A549 (cell line): ENCODE data around the gene HBA1. TPM values are rescaled to one million over a fixed set of nuclear protein-coding genes. Genes with fewer than 3 reads are reported as not detected.

Experiments used
- ATAC-seq, 2 experiments: fragments of 200-7000 bp in 1 of 2; fragments of >200 bp in 1 of 2; cut with Nextera tagmentation in 1 of 2; cut with Tn5 transposase in 1 of 2; 3 replicates each; pipeline versions ENCODE4 v1.8.0 to v1.9.1; 2018 to 2020; ENCODE audit warnings: mild to moderate bottlenecking in 1 of 2, moderate library complexity in 1 of 2
- CTCF ChIA-PET: fragments of 300-600 bp; sonication (Branson Sonifier 250); formaldehyde crosslinking; extraction: SDS; loops from one replicate; lab custom pipeline; 2021; ENCODE audit warnings: antibody characterized with exemption, inconsistent platforms; lab: Yijun Ruan, JAX
- POLR2A ChIA-PET: fragments of 350-600 bp; formaldehyde crosslinking; extraction: SDS; loops from one replicate; lab custom pipeline; 2021; ENCODE audit warnings: antibody characterized with exemption, inconsistent platforms; lab: Yijun Ruan, JAX
- DNase-seq, 2 experiments: peaks; one replicate each; pipeline versions ENCODE4 v3.0.0 to v3.0.0-alpha.2; 2011 to 2016; ENCODE audit warnings: low read depth in 1 of 2, low spot score in 1 of 2
- FAIRE-seq: peaks from 2 replicates; lab custom pipeline; 2011; peaks lifted over from hg19 to GRCh38; lab: Jason Lieb, UNC
- H3K27ac ChIP-seq, 2 experiments: fragments of >200 bp; sonication (Bioruptor Twin); formaldehyde crosslinking; 3 replicates each; pipeline ENCODE4 v1.5.1; 2016 to 2017
- H3K4me1 ChIP-seq: fragments of >200 bp; sonication (Bioruptor Twin); formaldehyde crosslinking; 3 replicates; pipeline ENCODE4 v1.6.1; 2016
- H3K4me2 ChIP-seq: fragments of >200 bp; sonication (Bioruptor Twin); formaldehyde crosslinking; 3 replicates; pipeline ENCODE4 v1.6.1; 2016
- H3K4me3 ChIP-seq: fragments of >200 bp; sonication (Bioruptor Twin); formaldehyde crosslinking; 3 replicates; pipeline ENCODE4 v1.5.1; 2016
- H3K9me3 ChIP-seq: fragments of >200 bp; sonication (Bioruptor Twin); formaldehyde crosslinking; 3 replicates; pipeline ENCODE4 v1.6.1; 2016
- BHLHE40 ChIP-seq: IDR thresholded peaks from 2 replicates; pipeline ENCODE4 v1.6.1; 2012; ENCODE audit warnings: low read depth, low read length, inconsistent platforms
- EHMT2 ChIP-seq: fragments of 200-600 bp; sonication (generic); IDR thresholded peaks from 2 replicates; pipeline ENCODE4 v1.6.1; 2016; ENCODE audit warnings: antibody characterized with exemption, low read depth, mild to moderate bottlenecking, moderate library complexity
- FOSB ChIP-seq: fragments of 250-450 bp; sonication (Bioruptor Pico); IDR thresholded peaks from 2 replicates; pipeline ENCODE4 v1.5.0; 2020; ENCODE audit warnings: mild to moderate bottlenecking, moderate library complexity
- GATA3 ChIP-seq: IDR thresholded peaks from 2 replicates; pipeline ENCODE4 v1.6.1; 2012; ENCODE audit warnings: borderline replicate concordance
- HDAC2 ChIP-seq: fragments of 200-600 bp; sonication (generic); IDR thresholded peaks from 2 replicates; pipeline ENCODE4 v1.6.1; 2016
- HOXB13 ChIP-seq: fragments of 250-450 bp; sonication (Bioruptor Pico); IDR thresholded peaks from 2 replicates; pipeline ENCODE4 v1.5.0; 2020; ENCODE audit warnings: low read depth, mild to moderate bottlenecking, moderate library complexity
- HOXB5 ChIP-seq: fragments of 250-450 bp; sonication (Bioruptor Pico); IDR thresholded peaks from 2 replicates; pipeline ENCODE4 v1.5.0; 2020; ENCODE audit warnings: mild to moderate bottlenecking, moderate library complexity
- JUNB ChIP-seq: fragments of >200 bp; sonication (Bioruptor Twin); formaldehyde crosslinking; IDR thresholded peaks from 2 replicates; pipeline ENCODE4 v1.6.1; 2016
- KDM1A ChIP-seq: fragments of 200-600 bp; sonication (generic); IDR thresholded peaks from 2 replicates; pipeline ENCODE4 v1.6.1; 2016; ENCODE audit warnings: low read depth, mild to moderate bottlenecking
- MAFK ChIP-seq: fragments of 450-650 bp; IDR thresholded peaks from 2 replicates; pipeline ENCODE4 v1.6.1; 2014; ENCODE audit not compliant: partially characterized antibody
- MAZ ChIP-seq: fragments of 150-350 bp; IDR thresholded peaks from 2 replicates; pipeline ENCODE4 v1.6.1; 2014; ENCODE audit warnings: antibody characterized with exemption, low read depth, low read length, borderline replicate concordance
- MYC ChIP-seq: IDR thresholded peaks from 2 replicates; pipeline ENCODE4 v1.6.1; 2012; ENCODE audit warnings: mild to moderate bottlenecking, inconsistent platforms, low read length, improper control_type of control experiment, borderline replicate concordance
- NFE2L2 ChIP-seq: fragments of 150-350 bp; conservative IDR thresholded peaks from 2 replicates; pipeline ENCODE4 v1.6.1; 2014; ENCODE audit warnings: low read length
- POLR2A ChIP-seq: IDR thresholded peaks from 2 replicates; pipeline ENCODE4 v1.6.1; 2012; ENCODE audit warnings: mild to moderate bottlenecking, low read length
- POLR2AphosphoS2 ChIP-seq: conservative IDR thresholded peaks from 2 replicates; pipeline ENCODE4 v1.6.1; 2012; ENCODE audit warnings: low read length, improper control_type of control experiment, inconsistent platforms
- RAD21 ChIP-seq, 2 experiments: fragments of >200 bp in 1 of 2; sonication (Bioruptor Twin) in 1 of 2; formaldehyde crosslinking in 1 of 2; IDR thresholded peaks in 1 of 2; conservative IDR thresholded peaks in 1 of 2; 2 replicates in 1 of 2; 3 replicates in 1 of 2; pipeline ENCODE4 v1.6.1; 2012 to 2018; ENCODE audit warnings: inconsistent platforms in 1 of 2
- RARB ChIP-seq: fragments of 250-450 bp; sonication (Bioruptor Pico); IDR thresholded peaks from 2 replicates; pipeline ENCODE4 v1.8.0; 2021; ENCODE audit warnings: mild to moderate bottlenecking, moderate library complexity
- RCOR1 ChIP-seq: fragments of 150-350 bp; IDR thresholded peaks from 2 replicates; pipeline ENCODE4 v1.6.1; 2014; ENCODE audit warnings: antibody characterized with exemption, low read length, low read depth
- RFX5 ChIP-seq: fragments of 450-650 bp; IDR thresholded peaks from 2 replicates; pipeline ENCODE4 v1.7.1; 2014; ENCODE audit warnings: antibody characterized with exemption, mild to moderate bottlenecking, moderate library complexity
- TFCP2L1 ChIP-seq: fragments of 250-450 bp; sonication (Bioruptor Pico); IDR thresholded peaks from 2 replicates; pipeline ENCODE4 v1.5.0; 2021; ENCODE audit warnings: mild to moderate bottlenecking
- TP53 ChIP-seq: fragments of 250-450 bp; sonication (Bioruptor Pico); IDR thresholded peaks from 2 replicates; pipeline ENCODE4 v1.5.0; 2021; ENCODE audit warnings: mild to moderate bottlenecking, moderate library complexity
- ZC3H11A ChIP-seq: fragments of 450-650 bp; IDR thresholded peaks from 2 replicates; pipeline ENCODE4 v1.6.1; 2014; ENCODE audit warnings: antibody characterized with exemption, mild to moderate bottlenecking
- WGBS: methylation state at CpG from one replicate; pipeline ENCODE4 v1.1.6; 2017; ENCODE audit errors: missing lambda C conversion rate; 5-methylcytosine and 5-hydroxymethylcytosine counted together
- polyA plus RNA-seq, 4 experiments: library from polyadenylated mRNA; depleted of rRNA in 3 of 4; stranded (reverse); fragments of >200 nt; fragmentation: RNase III in 1 of 4; extraction: RNeasy Plus Mini Kit Qiagen cat#74134 plus additional on column Dnase treatment in 1 of 4; gene quantifications; 2 replicates in 3 of 4; 3 replicates in 1 of 4; pipeline ENCODE4 v1.2.3, GENCODE V29; 2011 to 2017
- TF ChIP-seq, protein P1 (sequence below): fragments of >200 bp; sonication (Bioruptor Twin); formaldehyde crosslinking; IDR thresholded peaks from 3 replicates; pipeline ENCODE4 v1.5.1; 2016
- TF ChIP-seq, protein P2 (sequence below): fragments of 250-450 bp; sonication (Bioruptor Pico); IDR thresholded peaks from 2 replicates; pipeline ENCODE4 v1.5.0; 2021; ENCODE audit warnings: mild to moderate bottlenecking, moderate library complexity, borderline replicate concordance
- TF ChIP-seq, protein P3 (sequence below): fragments of 150-350 bp; IDR thresholded peaks from 2 replicates; pipeline ENCODE4 v1.6.1; 2014; ENCODE audit warnings: low read depth, mild to moderate bottlenecking, low read length

Gene HBA1
- polyA plus RNA-seq, 2 of the 4 experiments (the other 2 are of a cell fraction), result 0.58 TPM; not detected in 1

DNA sequence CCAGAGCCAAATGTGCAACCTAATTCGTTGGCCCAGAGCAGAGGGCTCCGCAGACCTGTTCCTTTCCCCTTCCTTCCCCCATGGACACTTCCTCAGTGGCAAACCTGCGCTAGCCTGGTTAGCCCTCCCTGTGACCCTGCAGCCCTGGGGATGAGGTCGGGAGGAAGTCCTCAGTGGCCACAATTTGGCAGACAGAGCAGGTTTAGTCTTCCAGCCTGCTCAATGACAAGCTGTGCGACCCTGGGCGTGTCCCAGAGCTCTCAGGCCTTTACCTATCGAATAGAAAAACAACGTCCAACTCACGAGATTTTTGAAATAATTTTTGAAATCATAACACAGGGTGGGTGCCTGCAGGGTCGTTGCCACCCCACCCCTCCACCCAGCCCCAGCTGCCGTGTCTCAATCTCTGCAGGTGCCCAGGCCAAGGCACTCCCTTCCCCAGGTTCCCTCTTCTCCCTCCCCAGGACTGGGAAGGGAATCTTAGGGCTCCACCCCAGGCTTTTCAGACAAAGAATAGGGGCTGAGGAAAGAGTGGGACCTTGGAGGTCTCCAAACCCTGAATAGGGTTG is 9.3 kb upstream of the HBA1 start:
- ChIA-PET POLR2A (no interaction called here), CTCF (interaction anchor here (1.1 to 7.7 kb wide), 6 partner anchors 14 to 195 kb away, joined by 3 to 88 read pairs (median 6); partner anchors contain the start of gene HBQ1)
- no peak overlapping the region for H3K27ac ChIP-seq
- H3K4me2 ChIP-seq, result no peak overlapping the region
- H3K4me3 ChIP-seq, result no peak overlapping the region
- ATAC-seq, result no peak
- WGBS, result 56% methylated on average over 10 of the region's 11 CpGs
- no peak for FAIRE-seq
- no peak for TF ChIP-seq NFE2L2
- peaks cover 13% of the 10 kb centered on the region for H3K4me1 ChIP-seq
- DNase-seq, result no peak
- H3K9me3 ChIP-seq, result no peaks in the 10 kb centered on the region

DNA sequence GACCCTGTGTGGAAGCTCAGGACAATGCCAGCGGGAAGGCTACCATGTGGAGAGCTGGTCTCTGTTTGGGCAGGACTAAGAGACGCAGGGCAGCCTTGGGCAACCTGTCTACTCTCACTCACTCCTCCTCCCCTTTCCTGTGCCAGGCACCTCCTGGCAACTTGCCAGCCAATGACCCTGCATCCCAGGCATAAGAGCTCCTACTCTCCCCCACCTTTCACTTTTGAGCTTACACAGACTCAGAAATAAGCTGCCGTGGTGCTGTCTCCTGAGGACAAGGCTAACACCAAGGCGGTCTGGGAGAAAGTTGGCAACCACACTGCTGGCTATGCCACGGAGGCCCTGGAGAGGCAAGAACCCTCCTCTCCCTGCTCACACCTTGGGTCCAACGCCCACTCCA is 8.1 kb upstream of the HBA1 start:
- no peak for ATAC-seq
- CTCF ChIA-PET, result interaction anchor here (1.0 to 7.7 kb wide), 8 partner anchors 13 to 193 kb away, joined by 3 to 88 read pairs (median 8); partner anchors contain the start of gene HBQ1
- POLR2A ChIA-PET, result no interaction called here
- no peak for TF ChIP-seq JUNB
- TF ChIP-seq ZC3H11A, result no peak
- TF ChIP-seq TP53 (CRISPR knock-in tag), result no peak
- no peak for TF ChIP-seq BHLHE40
- no peak for TF ChIP-seq HOXB5 (CRISPR knock-in tag)
- TF ChIP-seq, protein P1, sequence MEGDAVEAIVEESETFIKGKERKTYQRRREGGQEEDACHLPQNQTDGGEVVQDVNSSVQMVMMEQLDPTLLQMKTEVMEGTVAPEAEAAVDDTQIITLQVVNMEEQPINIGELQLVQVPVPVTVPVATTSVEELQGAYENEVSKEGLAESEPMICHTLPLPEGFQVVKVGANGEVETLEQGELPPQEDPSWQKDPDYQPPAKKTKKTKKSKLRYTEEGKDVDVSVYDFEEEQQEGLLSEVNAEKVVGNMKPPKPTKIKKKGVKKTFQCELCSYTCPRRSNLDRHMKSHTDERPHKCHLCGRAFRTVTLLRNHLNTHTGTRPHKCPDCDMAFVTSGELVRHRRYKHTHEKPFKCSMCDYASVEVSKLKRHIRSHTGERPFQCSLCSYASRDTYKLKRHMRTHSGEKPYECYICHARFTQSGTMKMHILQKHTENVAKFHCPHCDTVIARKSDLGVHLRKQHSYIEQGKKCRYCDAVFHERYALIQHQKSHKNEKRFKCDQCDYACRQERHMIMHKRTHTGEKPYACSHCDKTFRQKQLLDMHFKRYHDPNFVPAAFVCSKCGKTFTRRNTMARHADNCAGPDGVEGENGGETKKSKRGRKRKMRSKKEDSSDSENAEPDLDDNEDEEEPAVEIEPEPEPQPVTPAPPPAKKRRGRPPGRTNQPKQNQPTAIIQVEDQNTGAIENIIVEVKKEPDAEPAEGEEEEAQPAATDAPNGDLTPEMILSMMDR, result no peak
- no peak for TF ChIP-seq MAZ
- TF ChIP-seq, protein P2, sequence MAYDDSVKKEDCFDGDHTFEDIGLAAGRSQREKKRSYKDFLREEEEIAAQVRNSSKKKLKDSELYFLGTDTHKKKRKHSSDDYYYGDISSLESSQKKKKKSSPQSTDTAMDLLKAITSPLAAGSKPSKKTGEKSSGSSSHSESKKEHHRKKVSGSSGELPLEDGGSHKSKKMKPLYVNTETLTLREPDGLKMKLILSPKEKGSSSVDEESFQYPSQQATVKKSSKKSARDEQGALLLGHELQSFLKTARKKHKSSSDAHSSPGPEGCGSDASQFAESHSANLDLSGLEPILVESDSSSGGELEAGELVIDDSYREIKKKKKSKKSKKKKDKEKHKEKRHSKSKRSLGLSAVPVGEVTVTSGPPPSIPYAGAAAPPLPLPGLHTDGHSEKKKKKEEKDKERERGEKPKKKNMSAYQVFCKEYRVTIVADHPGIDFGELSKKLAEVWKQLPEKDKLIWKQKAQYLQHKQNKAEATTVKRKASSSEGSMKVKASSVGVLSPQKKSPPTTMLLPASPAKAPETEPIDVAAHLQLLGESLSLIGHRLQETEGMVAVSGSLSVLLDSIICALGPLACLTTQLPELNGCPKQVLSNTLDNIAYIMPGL, result no peak
- TF ChIP-seq KDM1A, result no peak
- no peak for TF ChIP-seq MYC
- TF ChIP-seq, protein P3, sequence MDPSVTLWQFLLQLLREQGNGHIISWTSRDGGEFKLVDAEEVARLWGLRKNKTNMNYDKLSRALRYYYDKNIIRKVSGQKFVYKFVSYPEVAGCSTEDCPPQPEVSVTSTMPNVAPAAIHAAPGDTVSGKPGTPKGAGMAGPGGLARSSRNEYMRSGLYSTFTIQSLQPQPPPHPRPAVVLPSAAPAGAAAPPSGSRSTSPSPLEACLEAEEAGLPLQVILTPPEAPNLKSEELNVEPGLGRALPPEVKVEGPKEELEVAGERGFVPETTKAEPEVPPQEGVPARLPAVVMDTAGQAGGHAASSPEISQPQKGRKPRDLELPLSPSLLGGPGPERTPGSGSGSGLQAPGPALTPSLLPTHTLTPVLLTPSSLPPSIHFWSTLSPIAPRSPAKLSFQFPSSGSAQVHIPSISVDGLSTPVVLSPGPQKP, result no peak
- TF ChIP-seq, all 56 proteins: peak for 0
- Histone ChIP-seq H3K4me2 (no peak overlapping the region), H3K27ac (no peak overlapping the region), H3K4me3 (no peak overlapping the region), H3K9me3 (no peaks in the 10 kb centered on the region), H3K4me1 (peaks cover 13% of the 10 kb centered on the region)
- DNase-seq (no peak), FAIRE-seq (no peak)
- WGBS, result 67% methylated on average over 6 of the region's 6 CpGs

DNA sequence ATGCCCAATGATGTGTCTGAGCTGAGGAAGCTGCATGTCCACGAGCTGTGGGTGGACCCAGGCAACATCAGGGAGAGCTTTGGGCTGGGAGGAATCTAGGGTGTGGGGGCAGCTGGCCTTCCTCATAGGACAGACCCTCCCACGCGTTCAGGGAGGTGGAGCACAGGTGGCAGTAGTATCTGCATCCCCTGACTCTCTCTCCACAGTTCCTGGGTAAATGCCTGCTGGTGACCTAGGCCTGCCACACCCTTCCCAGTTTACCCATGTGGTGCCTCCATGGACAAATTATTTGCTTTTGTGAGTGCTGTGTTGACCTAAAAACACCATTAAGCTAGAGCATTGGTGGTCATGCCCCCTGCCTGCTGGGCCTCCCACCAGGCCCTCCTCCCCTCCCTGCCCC is 7.5 kb upstream of the HBA1 start:
- H3K4me3 ChIP-seq, result no peak overlapping the region
- 32% methylated on average over 3 of the region's 3 CpGs for WGBS
- FAIRE-seq (no peak), ATAC-seq (no peak), DNase-seq (no peak)
- CTCF ChIA-PET, result interaction anchor here (1.0 to 7.7 kb wide), 7 partner anchors 13 to 193 kb away, joined by 3 to 88 read pairs (median 10); partner anchors contain the start of gene HBQ1
- POLR2A ChIA-PET, result no interaction called here
- H3K9me3 ChIP-seq, result no peaks in the 10 kb centered on the region
- no peak overlapping the region for H3K4me2 ChIP-seq
- TF ChIP-seq POLR2AphosphoS2 (no peak), RCOR1 (no peak), RFX5 (no peak), EHMT2 (no peak), RARB (no peak), HOXB13 (no peak), KDM1A (no peak), GATA3 (no peak), MAFK (no peak), RAD21 (conservative IDR thresholded peaks at IDR 0.05 in 1 of 2, IDR thresholded peaks at IDR 0.05 in 1 of 2) (no peak), FOSB (CRISPR knock-in tag) (no peak), HDAC2 (no peak), TFCP2L1 (CRISPR knock-in tag) (no peak), POLR2A (no peak)
- H3K4me1 ChIP-seq, result peaks cover 13% of the 10 kb centered on the region
- H3K27ac ChIP-seq, result no peak overlapping the region
